ENCODE measurements around the gene SERP2. TPM values are rescaled to one million over a fixed set of nuclear protein-coding genes. Genes with fewer than 3 reads are reported as not detected.

The SERP2 gene
- total RNA-seq, 1 experiment from 2014 or later, result 1.8 TPM

DNA sequence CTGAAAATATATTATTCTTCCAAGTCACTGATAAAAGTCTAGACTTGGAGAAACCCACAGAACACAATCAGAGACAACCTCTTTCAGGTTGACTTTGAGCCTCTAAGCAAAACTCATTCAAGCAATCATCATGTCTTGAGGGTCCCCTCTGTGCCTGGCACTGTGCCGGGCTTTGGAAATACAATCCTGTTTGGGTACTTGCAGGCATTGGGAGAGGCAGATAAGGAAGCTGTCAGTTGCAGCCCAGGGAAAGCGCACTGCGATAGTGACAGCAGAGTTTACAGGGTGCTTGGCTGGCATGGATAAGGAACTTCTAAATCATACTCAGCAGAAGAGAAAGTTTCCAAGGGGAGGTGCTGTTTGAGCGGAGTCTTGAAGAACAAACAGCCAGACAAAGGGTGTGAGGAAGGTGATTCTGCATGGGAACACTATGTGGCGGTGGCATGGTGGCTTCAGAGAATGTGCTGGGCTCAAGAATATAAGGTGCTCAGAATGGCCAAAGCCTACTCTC is 9.1 kb downstream of the SERP2 start:
- H3K23me2 ChIP-seq (ENCODE audit: insufficient read length, low read depth, low read length, poor library complexity, severe bottlenecking), result no peaks in the 10 kb centered on the region
- H3K18ac ChIP-seq (ENCODE audit: insufficient read length, low read depth, low read length), result no peak overlapping the region
- DNase-seq, result no peak
- H3K27me3 ChIP-seq (ENCODE audit: insufficient read depth, low read length), result no peaks in the 10 kb centered on the region
- H3K27me3 Mint-ChIP-seq (ENCODE audit: low read depth), result no peaks in the 10 kb centered on the region
- H3K4me2 ChIP-seq (ENCODE audit: insufficient read depth, insufficient read length, low read length), result no peak overlapping the region
- WGBS (ENCODE audit: extremely low coverage, insufficient read length, low lambda C conversion rate), result no CpG with 5 or more reads among the region's 5 CpGs
- H3K79me2 ChIP-seq (ENCODE audit: insufficient read depth, low read length), result no peaks in the 10 kb centered on the region
- H3K4me1 Mint-ChIP-seq, result peaks cover 14 to 19% of the 10 kb centered on the region in 2 experiments
- H3K27ac Mint-ChIP-seq, result no peak overlapping the region
- no peak overlapping the region for H3K23ac ChIP-seq (ENCODE audit: insufficient read length, low read depth, low read length)
- no peak overlapping the region for H2AK5ac ChIP-seq (ENCODE audit: insufficient read length, low read length)
- H3K14ac ChIP-seq (ENCODE audit: insufficient read depth, low read length), result no peak overlapping the region
- H2BK15ac ChIP-seq (ENCODE audit: low read depth, low read length), result no peak overlapping the region
- no peak overlapping the region for H4K91ac ChIP-seq (ENCODE audit: insufficient read length, low read depth, low read length)
- no peaks in the 10 kb centered on the region for H3K4me1 ChIP-seq (ENCODE audit: insufficient read depth, low read length)
- no peak overlapping the region for H2AFZ ChIP-seq (ENCODE audit: low read length)
- no peaks in the 10 kb centered on the region for H3K36me3 Mint-ChIP-seq (ENCODE audit: insufficient read depth in 1 of 3, low read depth in 3 of 3)
- no peak overlapping the region for H2BK120ac ChIP-seq (ENCODE audit: low read depth, low read length, poor library complexity, severe bottlenecking)
- H4K5ac ChIP-seq (ENCODE audit: insufficient read length, low read depth, low read length), result no peak overlapping the region
- H3K9ac ChIP-seq (ENCODE audit: extremely low read depth, insufficient read length, low read length), result no peak overlapping the region
- H3K79me1 ChIP-seq (ENCODE audit: insufficient read depth, low read depth, low read length, poor library complexity, severe bottlenecking), result no peaks in the 10 kb centered on the region
- no peak overlapping the region for H3T11ph ChIP-seq (ENCODE audit: low read length)
- no peak for TF ChIP-seq CTCF (conservative IDR thresholded peaks at IDR 0.05)
- H3K4ac ChIP-seq (ENCODE audit: low read depth, low read length), result no peak overlapping the region
- no peak overlapping the region for H4K8ac ChIP-seq (replicated peaks; ENCODE audit: insufficient read length, low read depth, low read length)
- H2BK5ac ChIP-seq (ENCODE audit: insufficient read length, low read length), result no peak overlapping the region
- H4K20me1 ChIP-seq (ENCODE audit: control insufficient read depth, insufficient read depth, insufficient read length), result no peaks in the 10 kb centered on the region
- H2BK12ac ChIP-seq (ENCODE audit: insufficient read length, low read depth, low read length), result no peak overlapping the region
- no peak overlapping the region for H3K27ac ChIP-seq (ENCODE audit: insufficient read length, low read depth, low read length)
- H3K9me3 ChIP-seq (ENCODE audit: control insufficient read depth, low read depth, low read length), result no peaks in the 10 kb centered on the region
- H3K4me3 Mint-ChIP-seq, result no peak overlapping the region
- no peak overlapping the region for H2BK20ac ChIP-seq (ENCODE audit: low read depth, low read length, poor library complexity, severe bottlenecking)
- H3K9me3 Mint-ChIP-seq, result no peaks in the 10 kb centered on the region
- no peak overlapping the region for H3K56ac ChIP-seq (ENCODE audit: insufficient read length, low read depth, low read length)
